OCI-LY7 (cell line): ENCODE results near the gene CHD1.

Source experiments
- EZH2phosphoT487 ChIP-seq: fragments of 200-600 bp; sonication (generic); IDR thresholded peaks from 2 replicates; pipeline ENCODE4 v1.6.1; 2018; ENCODE audit warnings: low read depth, borderline replicate concordance, mild to moderate bottlenecking, mixed run types, antibody characterized with exemption, low read length, moderate library complexity, mixed read lengths
- TF ChIP-seq, protein P1 (sequence below): fragments of 200-600 bp; sonication (generic); conservative IDR thresholded peaks from 2 replicates; pipeline ENCODE4 v1.5.1; 2014; ENCODE audit warnings: mild to moderate bottlenecking, antibody characterized with exemption, low read length, moderate library complexity, mixed read lengths

- TF ChIP-seq, protein P1, sequence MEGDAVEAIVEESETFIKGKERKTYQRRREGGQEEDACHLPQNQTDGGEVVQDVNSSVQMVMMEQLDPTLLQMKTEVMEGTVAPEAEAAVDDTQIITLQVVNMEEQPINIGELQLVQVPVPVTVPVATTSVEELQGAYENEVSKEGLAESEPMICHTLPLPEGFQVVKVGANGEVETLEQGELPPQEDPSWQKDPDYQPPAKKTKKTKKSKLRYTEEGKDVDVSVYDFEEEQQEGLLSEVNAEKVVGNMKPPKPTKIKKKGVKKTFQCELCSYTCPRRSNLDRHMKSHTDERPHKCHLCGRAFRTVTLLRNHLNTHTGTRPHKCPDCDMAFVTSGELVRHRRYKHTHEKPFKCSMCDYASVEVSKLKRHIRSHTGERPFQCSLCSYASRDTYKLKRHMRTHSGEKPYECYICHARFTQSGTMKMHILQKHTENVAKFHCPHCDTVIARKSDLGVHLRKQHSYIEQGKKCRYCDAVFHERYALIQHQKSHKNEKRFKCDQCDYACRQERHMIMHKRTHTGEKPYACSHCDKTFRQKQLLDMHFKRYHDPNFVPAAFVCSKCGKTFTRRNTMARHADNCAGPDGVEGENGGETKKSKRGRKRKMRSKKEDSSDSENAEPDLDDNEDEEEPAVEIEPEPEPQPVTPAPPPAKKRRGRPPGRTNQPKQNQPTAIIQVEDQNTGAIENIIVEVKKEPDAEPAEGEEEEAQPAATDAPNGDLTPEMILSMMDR: no peak
- no peak for TF ChIP-seq EZH2phosphoT487
Measured at GRCh38 chr5:98975223-98975622, 46.4 kb upstream of the CHD1 start.
